ENCODE measurements around the gene KRTAP10-3.

GRCh38 chr21:44552681-44553080, 5.9 kb downstream of the KRTAP10-3 start:
- no peak for TF ChIP-seq CTCF (IDR thresholded peaks at IDR 0.05)
- no peak for TF ChIP-seq POLR2A (IDR thresholded peaks at IDR 0.05)

Data from heart left ventricle (tissue), 13 donors.